Stimulated activated CD4-positive, alpha-beta T cell treated with anti-CD3 and anti-CD28 coated beads, TNF-alpha, amount 100 ng/mL, for 4 hours (primary cell): Measurements from ENCODE around the gene LCN6.
"Not testable (repeated sequence)": the region's sequence is repeated elsewhere in the genome, so short reads cannot be mapped to it uniquely, and the experiment has no call there.

Experiments used
- DNase-seq, 3 experiments: peaks; one replicate each; pipeline ENCODE4 v3.0.0-alpha.2; 2020; ENCODE audit warnings: low read depth in 3 of 3

LCN6 gene

GRCh38 chr9:136711219-136711648 lies 37.1 kb downstream of the LCN6 start:
- DNase-seq, result not testable (repeated sequence)

GRCh38 chr9:136710543-136710942 lies 37.8 kb downstream of the LCN6 start:
- DNase-seq, result no peak

GRCh38 chr9:136709454-136710109 lies 38.7 kb downstream of the LCN6 start:
- DNase-seq, result no peak

GRCh38 chr9:136707849-136708517 lies 40.3 kb downstream of the LCN6 start:
- DNase-seq, result no peak

- no peak for DNase-seq
Measured at GRCh38 chr9:136707011-136707410, 41.3 kb downstream of the LCN6 start.

GRCh38 chr9:136705564-136705963 lies 42.8 kb downstream of the LCN6 start:
- DNase-seq, result no peak

GRCh38 chr9:136704741-136705140 lies 43.6 kb downstream of the LCN6 start:
- not testable (repeated sequence) for DNase-seq

- no peak for DNase-seq
Measured at GRCh38 chr9:136703276-136703860, 45.0 kb downstream of the LCN6 start.

GRCh38 chr9:136701668-136702053 lies 46.7 kb downstream of the LCN6 start:
- no peak for DNase-seq

- DNase-seq, result peak; percentile 19 to 36 (median 32)
Measured at GRCh38 chr9:136700959-136701667, 47.2 kb downstream of the LCN6 start.

GRCh38 chr9:136700304-136700703 lies 48.0 kb downstream of the LCN6 start:
- no peak for DNase-seq

GRCh38 chr9:136698635-136699246 lies 49.6 kb downstream of the LCN6 start:
- DNase-seq, result no peak

- no peak for DNase-seq
Measured at GRCh38 chr9:136697821-136698526, 50.4 kb downstream of the LCN6 start.

GRCh38 chr9:136697146-136697820 lies 51.0 kb downstream of the LCN6 start:
- DNase-seq, result no peak

GRCh38 chr9:136696502-136696901 lies 51.8 kb downstream of the LCN6 start:
- DNase-seq, result no peak

- DNase-seq, result no peak
Measured at GRCh38 chr9:136695955-136696354, 52.4 kb downstream of the LCN6 start.

- no peak for DNase-seq
Measured at GRCh38 chr9:136695435-136695895, 52.9 kb downstream of the LCN6 start.

GRCh38 chr9:136694872-136695247 lies 53.5 kb downstream of the LCN6 start:
- no peak for DNase-seq

- no peak for DNase-seq
Measured at GRCh38 chr9:136694163-136694871, 54.0 kb downstream of the LCN6 start.
